HG02798 (cell line): ENCODE measurements around the gene UBTD2.
"Not testable (repeated sequence)": the region's sequence is repeated elsewhere in the genome, so short reads cannot be mapped to it uniquely, and the experiment has no call there.

Experiments used
- ATAC-seq: cut with Tn5 transposase; IDR thresholded peaks from one replicate; pipeline ENCODE4 v1.9.1; 2021; ENCODE audit warnings: mild to moderate bottlenecking; ENCODE audit not compliant: unreplicated experiment, poor library complexity

UBTD2 gene

DNA sequence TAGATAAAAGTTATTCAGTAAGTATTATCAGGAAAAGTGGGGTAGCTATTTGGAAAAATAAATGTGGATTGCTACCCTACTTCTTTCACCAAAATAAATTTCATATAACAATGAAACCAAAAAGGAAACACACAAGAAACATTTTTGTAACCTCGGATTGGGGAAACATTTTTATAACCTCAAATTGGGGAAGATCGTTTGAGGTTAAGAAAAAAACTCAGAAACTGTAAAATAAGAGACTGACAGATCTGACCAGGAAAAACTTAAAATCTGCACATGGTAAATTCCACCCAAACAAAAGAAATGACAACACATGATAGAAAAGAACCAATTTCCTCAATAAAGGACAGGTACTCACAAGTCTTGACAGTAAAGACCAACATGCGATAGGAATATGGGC lies 76.1 kb downstream of the UBTD2 start:
- no peak for ATAC-seq

- not testable (repeated sequence) for ATAC-seq
These were observed 77.6 kb downstream of the UBTD2 start for GRCh38 chr5:172205984-172206383.

- ATAC-seq: no peak
These were observed 83.1 kb downstream of the UBTD2 start for GRCh38 chr5:172200476-172200875.

- ATAC-seq: no peak
These were observed 84.1 kb downstream of the UBTD2 start for GRCh38 chr5:172199446-172199845.

DNA sequence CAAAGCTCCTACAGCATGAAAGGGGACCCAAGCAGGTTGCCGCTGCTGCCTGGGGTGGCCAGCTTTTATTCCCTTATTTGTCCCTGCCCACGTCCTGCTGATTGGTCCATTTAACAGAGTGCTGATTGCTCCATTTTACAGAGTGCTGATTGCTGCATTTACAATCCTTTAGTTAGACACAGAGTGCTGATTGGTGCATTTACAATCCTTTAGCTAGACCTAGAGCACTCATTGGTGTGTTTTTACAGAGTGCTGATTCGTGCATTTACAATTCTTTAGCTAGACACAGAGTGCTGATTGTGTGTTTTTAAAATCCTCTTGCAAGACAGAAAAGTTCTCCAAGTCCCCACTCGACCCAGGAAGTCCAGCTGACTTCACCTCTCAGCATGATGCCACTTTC lies 85.8 kb downstream of the UBTD2 start:
- ATAC-seq: not testable (repeated sequence)

- ATAC-seq: no peak
These were observed 88.4 kb downstream of the UBTD2 start for GRCh38 chr5:172194985-172195774.

DNA sequence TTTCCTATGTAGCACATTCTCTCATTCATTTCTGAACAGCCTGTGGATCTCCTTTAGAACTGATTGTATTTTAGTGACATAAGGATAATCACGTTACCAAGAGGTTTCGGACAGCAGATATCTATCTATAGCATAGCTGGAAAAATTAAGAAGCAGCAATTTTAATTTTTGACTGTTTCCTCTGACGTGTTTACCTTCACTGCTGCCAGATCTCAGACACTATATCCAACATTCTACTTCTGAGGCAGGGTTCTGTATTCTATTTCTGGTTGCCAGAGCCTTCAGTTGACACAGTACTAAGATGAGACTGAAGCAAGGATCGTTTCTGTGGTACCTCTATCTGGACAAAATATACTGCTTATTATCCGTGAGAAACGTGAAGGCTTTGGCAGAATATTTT lies 89.7 kb downstream of the UBTD2 start, which contains the start of gene EFCAB9:
Gene EFCAB9 (plus strand): TSS at position 301 of the 400 bp plus-strand sequence. CDS start 1 bp downstream, at position 302.
- ATAC-seq: no peak

GRCh38 chr5:172189693-172190296 lies 93.8 kb downstream of the UBTD2 start:
- no peak for ATAC-seq

DNA sequence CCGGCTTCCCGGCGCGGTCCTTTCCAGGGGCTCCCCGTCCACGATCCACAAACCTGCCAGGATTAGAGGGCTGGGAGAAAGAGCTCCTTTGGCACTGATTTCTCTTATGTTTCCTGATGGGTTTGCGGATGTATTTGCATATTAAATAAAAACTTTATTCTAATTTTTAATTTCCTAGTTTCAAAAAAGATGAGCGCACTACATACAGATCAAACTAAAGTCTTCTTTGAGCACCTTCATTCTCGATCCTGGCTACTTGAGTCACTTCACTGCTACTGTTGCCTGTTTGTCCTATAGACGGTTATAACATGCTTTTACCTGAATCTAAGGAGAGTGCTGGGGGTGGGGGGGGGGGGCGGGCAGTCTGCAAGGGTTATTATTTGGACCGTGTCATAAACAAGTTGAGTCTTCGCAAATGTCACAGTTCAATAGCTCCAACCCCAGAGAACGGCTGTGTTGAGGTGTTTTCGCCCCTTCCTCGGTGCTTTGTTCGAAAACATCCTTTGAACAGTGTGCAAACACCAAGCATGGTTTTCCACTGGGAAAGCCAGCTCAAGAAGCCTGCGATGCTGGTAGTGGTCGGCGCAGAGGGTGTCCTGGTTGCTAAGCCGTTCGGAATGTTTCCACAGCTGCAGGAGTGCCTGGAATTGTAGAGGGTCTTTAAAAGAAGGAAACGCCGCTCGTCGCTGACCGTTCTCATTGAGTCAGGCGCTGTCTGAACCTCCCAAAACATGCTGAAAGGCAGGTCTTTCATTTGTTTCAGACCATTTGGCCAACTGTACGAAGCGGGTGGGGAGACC lies 94.5 kb downstream of the UBTD2 start:
- no peak for ATAC-seq

DNA sequence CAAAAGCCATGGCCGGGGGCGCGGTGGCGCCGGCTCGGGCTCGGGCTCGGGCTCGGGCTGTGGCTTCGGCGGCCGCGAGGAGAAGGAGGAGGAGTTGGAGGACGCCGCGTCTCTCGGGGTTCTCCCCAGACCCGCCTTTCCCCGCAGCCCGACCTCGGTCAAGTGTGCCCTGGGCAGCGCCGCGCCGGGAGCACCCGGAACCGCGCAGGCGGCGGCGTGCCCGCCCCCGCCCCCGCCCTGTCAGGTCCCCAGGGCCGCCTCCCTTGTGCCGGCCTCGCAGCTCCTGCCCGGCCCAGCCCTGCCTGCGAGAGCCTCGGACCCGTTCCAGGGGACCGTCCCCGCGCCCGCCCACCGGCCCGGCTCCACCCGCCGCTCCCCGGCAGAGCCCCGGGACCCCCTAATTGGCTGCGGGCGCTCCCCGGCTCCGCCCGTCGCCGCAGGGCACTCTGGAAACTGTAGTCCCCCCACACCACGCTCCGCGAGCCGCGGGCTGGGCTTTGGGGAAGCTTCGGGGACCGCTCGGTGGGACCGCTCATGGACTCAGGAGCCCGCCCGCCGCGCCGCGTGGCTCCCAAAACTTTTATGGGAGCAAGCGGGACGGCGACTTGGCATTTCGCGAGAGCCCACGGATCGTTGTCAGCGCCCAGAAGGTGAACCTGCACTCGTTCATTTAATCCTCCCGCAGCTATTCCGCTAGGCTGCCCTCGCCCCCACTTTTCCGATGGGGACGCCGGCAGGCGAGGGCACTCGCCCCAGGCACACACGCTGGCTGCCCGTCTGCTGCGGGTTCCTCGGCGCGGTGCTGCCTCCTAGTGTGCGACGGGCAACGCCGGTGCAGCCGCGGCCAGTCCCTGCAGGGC lies 95.3 kb downstream of the UBTD2 start, which contains the start of gene STK10:
Gene STK10 (minus strand): TSS at position 192 of the 860 bp plus-strand sequence. CDS start 182 bp downstream, at position 10.
- peak; percentile 83 for ATAC-seq

- ATAC-seq: peak; percentile 20
These were observed 96.2 kb downstream of the UBTD2 start for GRCh38 chr5:172187118-172188032.

- no peak for ATAC-seq
These were observed 97.4 kb downstream of the UBTD2 start for GRCh38 chr5:172186114-172186695.

GRCh38 chr5:172185096-172185461 lies 98.5 kb downstream of the UBTD2 start:
- no peak for ATAC-seq

DNA sequence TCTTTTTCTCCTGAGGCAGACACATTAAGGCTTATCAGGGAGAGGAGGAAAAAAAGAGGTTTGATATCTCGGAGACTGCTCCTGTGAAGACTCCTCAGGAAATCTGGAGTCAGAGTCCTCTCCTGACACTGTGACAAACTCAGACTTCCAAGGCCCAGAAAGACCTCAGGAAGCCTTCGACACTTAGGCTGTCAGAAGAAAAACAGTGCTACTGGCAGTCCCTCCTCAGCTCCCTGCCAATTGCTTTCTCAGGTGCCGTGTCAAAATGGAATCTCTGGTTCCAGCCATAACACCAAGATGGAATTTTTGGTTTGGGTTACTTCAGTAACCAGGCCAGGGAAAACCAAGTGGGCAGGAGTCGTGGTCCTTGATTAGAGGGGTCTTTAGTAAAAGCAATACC lies 99.7 kb downstream of the UBTD2 start:
- ATAC-seq: no peak

GRCh38 chr5:172182291-172182690 lies 101.3 kb downstream of the UBTD2 start:
- ATAC-seq: no peak

DNA sequence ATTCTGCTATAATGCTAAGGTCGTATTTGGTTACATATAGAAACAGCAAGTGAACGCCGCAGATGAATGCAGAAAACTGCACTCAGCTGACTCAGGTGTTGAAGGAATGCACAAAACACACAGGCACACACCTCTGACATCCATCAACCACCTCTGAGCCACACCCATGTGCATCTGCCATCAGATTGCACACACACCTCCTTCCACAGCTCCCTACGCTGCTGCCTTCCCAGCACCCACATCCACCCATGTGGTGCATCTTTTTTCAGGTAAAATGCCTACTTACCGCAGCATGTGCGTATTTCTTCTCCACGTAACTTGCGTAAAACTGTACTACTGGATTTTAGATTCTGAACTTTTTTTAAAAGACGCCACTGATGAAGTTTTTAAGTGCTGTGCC lies 102.6 kb downstream of the UBTD2 start:
- no peak for ATAC-seq

DNA sequence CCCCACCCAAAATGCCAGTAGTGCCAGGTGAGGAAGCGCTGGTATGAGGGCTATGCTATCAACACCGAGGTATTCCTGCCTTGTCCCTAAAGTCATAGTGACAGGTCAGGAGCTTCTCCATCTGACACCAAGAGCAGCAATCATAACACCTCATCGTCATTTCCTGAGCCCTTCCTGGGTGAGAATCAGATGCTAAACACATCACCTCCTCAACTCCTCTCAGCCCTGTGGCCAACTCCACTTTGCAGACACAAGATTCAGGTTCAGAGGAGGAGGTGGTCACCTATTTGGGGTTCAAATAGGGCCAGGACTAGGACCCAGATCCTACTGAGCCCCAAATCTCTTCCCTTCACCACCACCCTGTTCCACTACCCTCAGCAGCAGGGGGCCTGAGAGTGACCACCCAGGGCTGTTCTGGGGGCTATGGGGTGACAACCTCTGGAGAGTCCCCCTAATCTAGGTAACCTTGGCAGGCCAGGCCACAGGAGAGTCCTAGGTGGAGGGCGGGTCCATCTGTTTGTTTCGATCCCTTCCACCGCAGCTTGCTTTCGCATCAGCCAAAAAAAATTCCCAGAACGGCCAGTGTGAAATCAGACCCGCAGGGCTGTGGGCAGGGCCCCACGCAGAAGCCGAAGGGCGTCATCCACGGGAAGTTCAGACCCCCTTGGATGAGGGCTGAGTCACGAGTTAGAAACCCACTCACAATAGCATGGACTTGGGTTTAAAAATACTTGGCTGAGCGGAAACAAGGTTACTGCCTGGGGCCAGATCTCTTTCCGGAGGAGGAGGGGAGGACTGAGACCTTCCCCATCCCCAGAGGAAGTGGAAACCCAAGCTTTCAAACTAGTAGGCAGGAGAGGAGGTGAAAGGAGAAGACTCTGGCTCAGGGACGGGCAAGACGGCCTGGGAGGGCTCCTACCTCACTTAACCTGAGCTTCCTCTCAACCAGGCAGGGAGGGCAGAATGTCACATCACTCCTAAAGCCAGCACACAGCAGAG lies 104.3 kb downstream of the UBTD2 start:
- ATAC-seq: peak; percentile 36
